Measurements from ENCODE around the gene TM4SF5. TPM values are rescaled to one million over a fixed set of nuclear protein-coding genes. Genes with fewer than 3 reads are reported as not detected.

Gene TM4SF5
- total RNA-seq, 1 experiment from 2014 or later: not detected

GRCh38 chr17:4750606-4751005, 21.1 kb upstream of the TM4SF5 start (continued):
- TF ChIP-seq, protein P1, sequence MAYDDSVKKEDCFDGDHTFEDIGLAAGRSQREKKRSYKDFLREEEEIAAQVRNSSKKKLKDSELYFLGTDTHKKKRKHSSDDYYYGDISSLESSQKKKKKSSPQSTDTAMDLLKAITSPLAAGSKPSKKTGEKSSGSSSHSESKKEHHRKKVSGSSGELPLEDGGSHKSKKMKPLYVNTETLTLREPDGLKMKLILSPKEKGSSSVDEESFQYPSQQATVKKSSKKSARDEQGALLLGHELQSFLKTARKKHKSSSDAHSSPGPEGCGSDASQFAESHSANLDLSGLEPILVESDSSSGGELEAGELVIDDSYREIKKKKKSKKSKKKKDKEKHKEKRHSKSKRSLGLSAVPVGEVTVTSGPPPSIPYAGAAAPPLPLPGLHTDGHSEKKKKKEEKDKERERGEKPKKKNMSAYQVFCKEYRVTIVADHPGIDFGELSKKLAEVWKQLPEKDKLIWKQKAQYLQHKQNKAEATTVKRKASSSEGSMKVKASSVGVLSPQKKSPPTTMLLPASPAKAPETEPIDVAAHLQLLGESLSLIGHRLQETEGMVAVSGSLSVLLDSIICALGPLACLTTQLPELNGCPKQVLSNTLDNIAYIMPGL (CRISPR knock-in tag; IDR thresholded peaks at IDR 0.05): no peak
- no peak for TF ChIP-seq GTF2I (CRISPR knock-in tag; conservative IDR thresholded peaks at IDR 0.05)
- TF ChIP-seq USF2 (CRISPR knock-in tag; IDR thresholded peaks at IDR 0.05): no peak
- TF ChIP-seq NR1H2 (CRISPR knock-in tag; IDR thresholded peaks at IDR 0.05): no peak
- no peak for TF ChIP-seq FOXP1 (CRISPR knock-in tag; IDR thresholded peaks at IDR 0.05; ENCODE audit: borderline replicate concordance)
- TF ChIP-seq, protein P2, sequence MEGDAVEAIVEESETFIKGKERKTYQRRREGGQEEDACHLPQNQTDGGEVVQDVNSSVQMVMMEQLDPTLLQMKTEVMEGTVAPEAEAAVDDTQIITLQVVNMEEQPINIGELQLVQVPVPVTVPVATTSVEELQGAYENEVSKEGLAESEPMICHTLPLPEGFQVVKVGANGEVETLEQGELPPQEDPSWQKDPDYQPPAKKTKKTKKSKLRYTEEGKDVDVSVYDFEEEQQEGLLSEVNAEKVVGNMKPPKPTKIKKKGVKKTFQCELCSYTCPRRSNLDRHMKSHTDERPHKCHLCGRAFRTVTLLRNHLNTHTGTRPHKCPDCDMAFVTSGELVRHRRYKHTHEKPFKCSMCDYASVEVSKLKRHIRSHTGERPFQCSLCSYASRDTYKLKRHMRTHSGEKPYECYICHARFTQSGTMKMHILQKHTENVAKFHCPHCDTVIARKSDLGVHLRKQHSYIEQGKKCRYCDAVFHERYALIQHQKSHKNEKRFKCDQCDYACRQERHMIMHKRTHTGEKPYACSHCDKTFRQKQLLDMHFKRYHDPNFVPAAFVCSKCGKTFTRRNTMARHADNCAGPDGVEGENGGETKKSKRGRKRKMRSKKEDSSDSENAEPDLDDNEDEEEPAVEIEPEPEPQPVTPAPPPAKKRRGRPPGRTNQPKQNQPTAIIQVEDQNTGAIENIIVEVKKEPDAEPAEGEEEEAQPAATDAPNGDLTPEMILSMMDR (IDR thresholded peaks at IDR 0.05): no peak
- no peak for TF ChIP-seq ELF4 (CRISPR knock-in tag; IDR thresholded peaks at IDR 0.05; ENCODE audit: low read depth)
- no peak for TF ChIP-seq GABPB1 (CRISPR knock-in tag; IDR thresholded peaks at IDR 0.05)

- Mint-ChIP-seq H3K27ac (no peak overlapping the region), H3K36me3 (no peaks in the 10 kb centered on the region), H3K4me1 (peaks cover 7% of the 10 kb centered on the region), H3K9me3 (no peaks in the 10 kb centered on the region), H3K27me3 (ENCODE audit: low read depth) (peaks cover 7% of the 10 kb centered on the region), H3K4me3 (no peak overlapping the region)
- ChIA-PET CTCF (no interaction called here), POLR2A (no interaction called here)
- DNase-seq (ENCODE audit: low spot score) (no peak), ATAC-seq (no peak)
- TF ChIP-seq ZNF219 (CRISPR knock-in tag; IDR thresholded peaks at IDR 0.05; ENCODE audit: borderline replicate concordance): no peak
- TF ChIP-seq GABPB1 (CRISPR knock-in tag; IDR thresholded peaks at IDR 0.05): peak; percentile 95
- no peak for TF ChIP-seq TEAD1 (CRISPR knock-in tag; IDR thresholded peaks at IDR 0.05)
- TF ChIP-seq, protein P3, sequence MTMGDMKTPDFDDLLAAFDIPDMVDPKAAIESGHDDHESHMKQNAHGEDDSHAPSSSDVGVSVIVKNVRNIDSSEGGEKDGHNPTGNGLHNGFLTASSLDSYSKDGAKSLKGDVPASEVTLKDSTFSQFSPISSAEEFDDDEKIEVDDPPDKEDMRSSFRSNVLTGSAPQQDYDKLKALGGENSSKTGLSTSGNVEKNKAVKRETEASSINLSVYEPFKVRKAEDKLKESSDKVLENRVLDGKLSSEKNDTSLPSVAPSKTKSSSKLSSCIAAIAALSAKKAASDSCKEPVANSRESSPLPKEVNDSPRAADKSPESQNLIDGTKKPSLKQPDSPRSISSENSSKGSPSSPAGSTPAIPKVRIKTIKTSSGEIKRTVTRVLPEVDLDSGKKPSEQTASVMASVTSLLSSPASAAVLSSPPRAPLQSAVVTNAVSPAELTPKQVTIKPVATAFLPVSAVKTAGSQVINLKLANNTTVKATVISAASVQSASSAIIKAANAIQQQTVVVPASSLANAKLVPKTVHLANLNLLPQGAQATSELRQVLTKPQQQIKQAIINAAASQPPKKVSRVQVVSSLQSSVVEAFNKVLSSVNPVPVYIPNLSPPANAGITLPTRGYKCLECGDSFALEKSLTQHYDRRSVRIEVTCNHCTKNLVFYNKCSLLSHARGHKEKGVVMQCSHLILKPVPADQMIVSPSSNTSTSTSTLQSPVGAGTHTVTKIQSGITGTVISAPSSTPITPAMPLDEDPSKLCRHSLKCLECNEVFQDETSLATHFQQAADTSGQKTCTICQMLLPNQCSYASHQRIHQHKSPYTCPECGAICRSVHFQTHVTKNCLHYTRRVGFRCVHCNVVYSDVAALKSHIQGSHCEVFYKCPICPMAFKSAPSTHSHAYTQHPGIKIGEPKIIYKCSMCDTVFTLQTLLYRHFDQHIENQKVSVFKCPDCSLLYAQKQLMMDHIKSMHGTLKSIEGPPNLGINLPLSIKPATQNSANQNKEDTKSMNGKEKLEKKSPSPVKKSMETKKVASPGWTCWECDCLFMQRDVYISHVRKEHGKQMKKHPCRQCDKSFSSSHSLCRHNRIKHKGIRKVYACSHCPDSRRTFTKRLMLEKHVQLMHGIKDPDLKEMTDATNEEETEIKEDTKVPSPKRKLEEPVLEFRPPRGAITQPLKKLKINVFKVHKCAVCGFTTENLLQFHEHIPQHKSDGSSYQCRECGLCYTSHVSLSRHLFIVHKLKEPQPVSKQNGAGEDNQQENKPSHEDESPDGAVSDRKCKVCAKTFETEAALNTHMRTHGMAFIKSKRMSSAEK (CRISPR knock-in tag; IDR thresholded peaks at IDR 0.05; ENCODE audit: borderline replicate concordance): no peak
- no peak for TF ChIP-seq ATF6 (CRISPR knock-in tag; IDR thresholded peaks at IDR 0.05)
Observed at GRCh38 chr17:4751932-4752331, 19.8 kb upstream of the TM4SF5 start.

DNA sequence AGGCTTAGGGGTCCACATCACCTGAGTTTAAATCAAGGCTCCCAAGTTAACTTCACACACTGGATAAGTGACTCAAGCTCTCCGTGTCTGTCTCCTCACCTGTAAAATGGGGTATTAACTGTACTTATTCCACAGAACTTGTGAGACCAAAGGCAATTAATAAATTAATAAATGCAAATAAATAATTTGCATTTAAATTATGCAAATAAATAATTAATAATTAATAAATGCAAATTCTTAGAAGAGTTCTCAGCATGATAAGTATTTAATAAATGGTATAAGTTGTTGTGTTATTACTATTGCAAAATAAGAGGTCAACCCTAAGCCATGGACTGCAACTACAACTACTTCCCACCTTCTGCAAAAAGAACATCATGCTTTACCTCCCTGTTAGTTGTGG, 18.3 kb upstream of the TM4SF5 start:
- H3K27me3 Mint-ChIP-seq (ENCODE audit: low read depth): peaks cover 7% of the 10 kb centered on the region; the same call in 1 of the 2 replicates
- H3K4me3 Mint-ChIP-seq: no peak overlapping the region
- POLR2A ChIA-PET: interaction anchor here (0.6 kb wide), 1 partner anchor 27 kb away, joined by 3 read pairs; no protein-coding TSS in a partner anchor
- no peak overlapping the region for H3K27ac Mint-ChIP-seq
- TF ChIP-seq HMGA2 (CRISPR knock-in tag; IDR thresholded peaks at IDR 0.05): peak; percentile 95
- TF ChIP-seq NR2C2 (CRISPR knock-in tag; IDR thresholded peaks at IDR 0.05): no peak
- ATAC-seq: no peak
- peaks cover 6% of the 10 kb centered on the region for H3K4me1 Mint-ChIP-seq
- H3K9me3 Mint-ChIP-seq: no peaks in the 10 kb centered on the region
- DNase-seq (ENCODE audit: low spot score): no peak
- H3K36me3 Mint-ChIP-seq: no peaks in the 10 kb centered on the region
- CTCF ChIA-PET: interaction anchor here (1.0 kb wide), 1 partner anchor 48 kb away, joined by 3 read pairs; no protein-coding TSS in a partner anchor

Measured in WTC11 (cell line).